H9 (cell line): ENCODE results near the gene SHISA7. TPM values are rescaled to one million over a fixed set of nuclear protein-coding genes. Genes with fewer than 3 reads are reported as not detected.
A peak's percentile ranks its signal among the peaks of the same experiment; 100 is the strongest.

Source experiments
- DNase-seq: peaks from one replicate; pipeline ENCODE4 v3.0.0-alpha.2; 2017
- H2AFZ ChIP-seq: one replicate; pipeline ENCODE4 v1.6.1; 2013; ENCODE audit warnings: mild to moderate bottlenecking, low read length, control low read depth, moderate library complexity
- H2AK5ac ChIP-seq: 2 replicates; pipeline ENCODE4 v1.6.1; 2013; ENCODE audit warnings: low read length, control low read depth, mixed read lengths; ENCODE audit not compliant: insufficient read length
- H2BK120ac ChIP-seq: one replicate; pipeline ENCODE4 v1.6.1; 2013; ENCODE audit warnings: low read depth, mild to moderate bottlenecking, low read length, control low read depth, inconsistent platforms; ENCODE audit not compliant: poor library complexity, severe bottlenecking
- H2BK12ac ChIP-seq: 2 replicates; pipeline ENCODE4 v1.6.1; 2013; ENCODE audit warnings: low read length, control low read depth, mixed read lengths, low read depth; ENCODE audit not compliant: insufficient read length
- H2BK15ac ChIP-seq: 2 replicates; pipeline ENCODE4 v1.6.1; 2013; ENCODE audit warnings: low read depth, low read length, control low read depth
- H2BK20ac ChIP-seq: one replicate; pipeline ENCODE4 v1.6.1; 2013; ENCODE audit warnings: low read depth, mild to moderate bottlenecking, low read length, control low read depth, inconsistent platforms; ENCODE audit not compliant: poor library complexity, severe bottlenecking
- H2BK5ac ChIP-seq: 2 replicates; pipeline ENCODE4 v1.6.1; 2013; ENCODE audit warnings: low read length, control low read depth, mixed read lengths; ENCODE audit not compliant: insufficient read length
- H3K14ac ChIP-seq: 2 replicates; pipeline ENCODE4 v1.6.1; 2013; ENCODE audit warnings: low read length, control low read depth; ENCODE audit not compliant: insufficient read depth
- H3K18ac ChIP-seq: 2 replicates; pipeline ENCODE4 v1.6.1; 2013; ENCODE audit warnings: low read depth, mild to moderate bottlenecking, mixed read lengths, low read length, control low read depth; ENCODE audit not compliant: insufficient read length
- H3K23ac ChIP-seq: 2 replicates; pipeline ENCODE4 v1.6.1; 2013; ENCODE audit warnings: low read length, control low read depth, mixed read lengths, low read depth; ENCODE audit not compliant: insufficient read length
- H3K23me2 ChIP-seq: 2 replicates; pipeline ENCODE4 v1.6.1; 2013; ENCODE audit warnings: low read depth, mild to moderate bottlenecking, mixed read lengths, low read length, control low read depth; ENCODE audit not compliant: insufficient read length, poor library complexity, severe bottlenecking
- H3K27ac ChIP-seq: 2 replicates; pipeline ENCODE4 v1.5.1; 2013; ENCODE audit warnings: low read length, control low read depth, mixed read lengths, low read depth; ENCODE audit not compliant: insufficient read length
- H3K27me3 ChIP-seq: 2 replicates; pipeline ENCODE4 v1.6.1; 2013; ENCODE audit warnings: low read length, control low read depth, inconsistent platforms; ENCODE audit not compliant: insufficient read depth
- H3K4ac ChIP-seq: 2 replicates; pipeline ENCODE4 v1.6.1; 2013; ENCODE audit warnings: low read depth, mild to moderate bottlenecking, control low read depth, inconsistent platforms, low read length, moderate library complexity
- H3K4me1 ChIP-seq: 2 replicates; pipeline ENCODE4 v1.6.1; 2013; ENCODE audit warnings: low read length, control low read depth, inconsistent platforms; ENCODE audit not compliant: insufficient read depth
- H3K4me2 ChIP-seq: 2 replicates; pipeline ENCODE4 v1.6.1; 2013; ENCODE audit warnings: low read length, control low read depth, mixed read lengths; ENCODE audit not compliant: insufficient read length, insufficient read depth
- H3K56ac ChIP-seq: 2 replicates; pipeline ENCODE4 v1.6.1; 2013; ENCODE audit warnings: low read depth, mild to moderate bottlenecking, mixed read lengths, low read length, control low read depth; ENCODE audit not compliant: insufficient read length
- H3K79me1 ChIP-seq: 2 replicates; pipeline ENCODE4 v1.6.1; 2013; ENCODE audit warnings: low read depth, mild to moderate bottlenecking, moderate library complexity, low read length, control low read depth, inconsistent platforms; ENCODE audit not compliant: insufficient read depth, poor library complexity, severe bottlenecking
- H3K79me2 ChIP-seq: 2 replicates; pipeline ENCODE4 v1.6.1; 2013; ENCODE audit warnings: low read length, control low read depth, inconsistent platforms; ENCODE audit not compliant: insufficient read depth
- H3K9ac ChIP-seq: 2 replicates; pipeline ENCODE4 v1.6.1; 2013; ENCODE audit warnings: low read length, control low read depth, mixed read lengths; ENCODE audit not compliant: insufficient read length; ENCODE audit errors: extremely low read depth
- H3K9me3 ChIP-seq: one replicate; pipeline ENCODE4 v1.6.1; 2013; ENCODE audit warnings: low read depth, low read length, inconsistent platforms; ENCODE audit not compliant: control insufficient read depth
- H3T11ph ChIP-seq: one replicate; pipeline ENCODE4 v1.6.1; 2013; ENCODE audit warnings: mild to moderate bottlenecking, low read length, control low read depth, inconsistent platforms
- H4K20me1 ChIP-seq: one replicate; pipeline ENCODE4 v1.6.1; 2013; ENCODE audit not compliant: control insufficient read depth, insufficient read length, insufficient read depth
- H4K5ac ChIP-seq: 2 replicates; pipeline ENCODE4 v1.6.1; 2013; ENCODE audit warnings: low read depth, mild to moderate bottlenecking, mixed read lengths, low read length, control low read depth; ENCODE audit not compliant: insufficient read length
- H4K8ac ChIP-seq: replicated peaks from 2 replicates; pipeline ENCODE4 v1.6.1; 2013; ENCODE audit warnings: low read length, control low read depth, mixed read lengths, low read depth; ENCODE audit not compliant: insufficient read length
- H4K91ac ChIP-seq: 2 replicates; pipeline ENCODE4 v1.6.1; 2013; ENCODE audit warnings: low read depth, mild to moderate bottlenecking, moderate library complexity, mixed read lengths, low read length, control low read depth; ENCODE audit not compliant: insufficient read length
- H3K27ac Mint-ChIP-seq, 3 experiments: 2 replicates in 2 of 3; 3 replicates in 1 of 3; pipeline ENCODE4 v1.8.0; 2020 to 2021; ENCODE audit warnings: mixed read lengths in 3 of 3, mild to moderate bottlenecking in 1 of 3, moderate library complexity in 1 of 3
- H3K27me3 Mint-ChIP-seq: 2 replicates; pipeline ENCODE4 v1.8.0; 2021; ENCODE audit warnings: low read depth, mild to moderate bottlenecking, moderate library complexity, mixed read lengths
- H3K36me3 Mint-ChIP-seq, 3 experiments: 2 replicates in 2 of 3; 3 replicates in 1 of 3; pipeline ENCODE4 v1.8.0; 2020 to 2021; ENCODE audit warnings: low read depth in 3 of 3, mixed read lengths in 3 of 3; ENCODE audit not compliant: insufficient read depth in 1 of 3
- H3K4me1 Mint-ChIP-seq, 2 experiments: 2 replicates each; pipeline ENCODE4 v1.8.0; 2020; ENCODE audit warnings: mixed read lengths in 2 of 2
- H3K4me3 Mint-ChIP-seq, 2 experiments: 2 replicates in 1 of 2; 3 replicates in 1 of 2; pipeline ENCODE4 v1.8.0; 2020 to 2021; ENCODE audit warnings: mild to moderate bottlenecking in 2 of 2, mixed read lengths in 2 of 2, moderate library complexity in 1 of 2
- H3K9me3 Mint-ChIP-seq, 2 experiments: 2 replicates in 1 of 2; 3 replicates in 1 of 2; pipeline ENCODE4 v1.8.0; 2020; ENCODE audit warnings: mild to moderate bottlenecking in 2 of 2, mixed read lengths in 2 of 2, moderate library complexity in 1 of 2
- WGBS: extraction: QIAGEN DNeasy Blood & Tissue Kit; methylation state at CpG from one replicate; pipeline ENCODE4 v1.1.7; 2013; ENCODE audit warnings: missing lambda C conversion rate, low lambda C conversion rate, mixed read lengths; ENCODE audit not compliant: insufficient read length; ENCODE audit errors: extremely low coverage; 5-methylcytosine and 5-hydroxymethylcytosine counted together
- total RNA-seq: library from RNA; stranded (reverse); gene quantifications from 2 replicates; pipeline ENCODE4 v1.2.1, GENCODE V29; 2021
- TF ChIP-seq, protein P1 (sequence below): fragments of 200-600 bp; sonication (generic); conservative IDR thresholded peaks from 3 replicates; pipeline ENCODE4 v1.8.0; 2021; ENCODE audit warnings: antibody characterized with exemption, mild to moderate bottlenecking

Gene SHISA7
- total RNA-seq, 1 experiment from 2014 or later, result 0.31 TPM

DNA sequence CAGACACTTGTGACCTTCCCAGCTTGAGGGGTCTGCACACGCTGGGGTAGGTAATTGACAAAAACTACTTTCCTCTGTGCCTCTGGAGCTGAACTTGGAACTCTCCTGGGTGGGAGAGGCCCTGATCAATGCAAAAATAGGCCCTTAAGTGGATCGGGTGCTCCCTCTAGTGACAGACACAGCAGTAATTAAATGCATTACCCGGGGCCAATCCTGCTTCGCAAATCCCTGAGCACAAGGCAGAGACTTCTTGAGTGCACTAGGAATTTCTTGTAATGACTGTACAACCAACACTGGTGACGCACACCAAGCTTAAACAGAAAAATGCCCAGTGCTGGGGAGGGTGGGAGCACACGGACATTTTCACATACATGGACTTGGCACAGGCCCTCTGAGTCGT lies 24.9 kb downstream of the SHISA7 start:
- no peak overlapping the region for H2BK20ac ChIP-seq
- peaks cover 2 to 8% of the 10 kb centered on the region in 2 experiments for H3K4me1 Mint-ChIP-seq
- H3K56ac ChIP-seq, result no peak overlapping the region
- no peak overlapping the region for H2BK120ac ChIP-seq
- no peaks in the 10 kb centered on the region for H3K9me3 ChIP-seq
- peak overlapping the region in 1 of 2 experiments; percentile 42; a peak in 1 of 5 replicates for H3K4me3 Mint-ChIP-seq
- H3T11ph ChIP-seq, result no peak overlapping the region
- no CpG with 5 or more reads among the region's 7 CpGs for WGBS
- no peak overlapping the region for H3K27ac ChIP-seq
- H3K4me2 ChIP-seq, result no peak overlapping the region
- peak; percentile 73 for DNase-seq
- no peak overlapping the region for H2BK5ac ChIP-seq
- H2BK15ac ChIP-seq, result no peak overlapping the region
- no peak overlapping the region for H2BK12ac ChIP-seq
- no peaks in the 10 kb centered on the region for H4K20me1 ChIP-seq
- no peaks in the 10 kb centered on the region for H3K36me3 Mint-ChIP-seq
- H2AK5ac ChIP-seq, result no peak overlapping the region
- no peaks in the 10 kb centered on the region for H3K79me2 ChIP-seq
- no peak overlapping the region for H3K4ac ChIP-seq
- H3K18ac ChIP-seq, result no peak overlapping the region
- no peak overlapping the region for H3K23ac ChIP-seq
- no peak overlapping the region for H4K8ac ChIP-seq
- H3K27me3 ChIP-seq, result no peaks in the 10 kb centered on the region
- no peak overlapping the region for H2AFZ ChIP-seq
- no peak overlapping the region for H4K91ac ChIP-seq
- TF ChIP-seq, protein P1, sequence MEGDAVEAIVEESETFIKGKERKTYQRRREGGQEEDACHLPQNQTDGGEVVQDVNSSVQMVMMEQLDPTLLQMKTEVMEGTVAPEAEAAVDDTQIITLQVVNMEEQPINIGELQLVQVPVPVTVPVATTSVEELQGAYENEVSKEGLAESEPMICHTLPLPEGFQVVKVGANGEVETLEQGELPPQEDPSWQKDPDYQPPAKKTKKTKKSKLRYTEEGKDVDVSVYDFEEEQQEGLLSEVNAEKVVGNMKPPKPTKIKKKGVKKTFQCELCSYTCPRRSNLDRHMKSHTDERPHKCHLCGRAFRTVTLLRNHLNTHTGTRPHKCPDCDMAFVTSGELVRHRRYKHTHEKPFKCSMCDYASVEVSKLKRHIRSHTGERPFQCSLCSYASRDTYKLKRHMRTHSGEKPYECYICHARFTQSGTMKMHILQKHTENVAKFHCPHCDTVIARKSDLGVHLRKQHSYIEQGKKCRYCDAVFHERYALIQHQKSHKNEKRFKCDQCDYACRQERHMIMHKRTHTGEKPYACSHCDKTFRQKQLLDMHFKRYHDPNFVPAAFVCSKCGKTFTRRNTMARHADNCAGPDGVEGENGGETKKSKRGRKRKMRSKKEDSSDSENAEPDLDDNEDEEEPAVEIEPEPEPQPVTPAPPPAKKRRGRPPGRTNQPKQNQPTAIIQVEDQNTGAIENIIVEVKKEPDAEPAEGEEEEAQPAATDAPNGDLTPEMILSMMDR, result peak; percentile 88
- no peak overlapping the region for H3K14ac ChIP-seq
- H3K27ac Mint-ChIP-seq, result no peak overlapping the region
- peaks cover 3% of the 10 kb centered on the region for H3K4me1 ChIP-seq
- H4K5ac ChIP-seq, result no peak overlapping the region
- peaks cover 36% of the 10 kb centered on the region for H3K27me3 Mint-ChIP-seq
- no peaks in the 10 kb centered on the region for H3K23me2 ChIP-seq
- no peak overlapping the region for H3K9ac ChIP-seq
- H3K9me3 Mint-ChIP-seq, result peaks cover 0 to 6% of the 10 kb centered on the region in 2 experiments; a peak in 1 of 5 replicates
- H3K79me1 ChIP-seq, result no peaks in the 10 kb centered on the region
